ENCODE results near the gene ATP2A3. TPM values are rescaled to one million over a fixed set of nuclear protein-coding genes. Genes with fewer than 3 reads are reported as not detected.

The ATP2A3 gene
- total RNA-seq, 2 donors from 2014 or later, result 108 to 109 TPM

GRCh38 chr17:3976675-3977171 lies 12.5 kb upstream of the ATP2A3 start:
- no peak for DNase-seq
- H3K4me1 Mint-ChIP-seq (ENCODE audit: low read depth), result peaks cover 16% of the 10 kb centered on the region
- peaks cover 6% of the 10 kb centered on the region in 2 donors for H3K36me3 Mint-ChIP-seq (ENCODE audit: insufficient read depth in 2 of 2)
- no peak overlapping the region for H3K27ac Mint-ChIP-seq
- no peak overlapping the region for H3K4me3 Mint-ChIP-seq
- ATAC-seq (replicated peaks in 1 of 2), result no peak
- H3K27me3 Mint-ChIP-seq (ENCODE audit: low read depth), result no peaks in the 10 kb centered on the region
- peaks cover 6 to 8% of the 10 kb centered on the region in 2 donors for H3K9me3 Mint-ChIP-seq

DNA sequence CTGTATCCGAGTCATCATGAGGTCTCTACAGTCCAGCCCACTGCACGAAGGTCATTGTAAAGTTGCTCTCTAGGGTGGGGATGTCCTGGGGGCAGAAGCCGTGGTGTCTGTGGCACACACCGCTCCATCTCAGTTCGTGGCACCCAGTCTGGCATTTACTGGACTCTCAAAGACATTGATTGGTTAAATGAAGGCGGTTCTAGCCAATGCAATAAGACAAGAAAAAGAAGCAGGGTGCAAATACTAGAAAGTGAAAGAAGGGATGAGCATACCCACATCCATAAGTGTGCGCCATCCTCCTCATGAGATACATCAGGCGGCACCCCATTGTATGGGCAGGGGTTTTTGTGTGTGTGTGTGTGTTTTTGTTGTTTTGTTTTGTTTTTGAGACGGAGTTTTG lies 10.7 kb upstream of the ATP2A3 start:
- peaks cover 6% of the 10 kb centered on the region in 2 donors for H3K36me3 Mint-ChIP-seq (ENCODE audit: insufficient read depth in 2 of 2)
- peaks cover 6 to 8% of the 10 kb centered on the region in 2 donors for H3K9me3 Mint-ChIP-seq
- peaks cover 16% of the 10 kb centered on the region for H3K4me1 Mint-ChIP-seq (ENCODE audit: low read depth)
- DNase-seq (no peak), ATAC-seq (replicated peaks in 1 of 2) (no peak)
- no peaks in the 10 kb centered on the region for H3K27me3 Mint-ChIP-seq (ENCODE audit: low read depth)
- H3K27ac Mint-ChIP-seq, result no peak overlapping the region
- H3K4me3 Mint-ChIP-seq, result no peak overlapping the region

DNA sequence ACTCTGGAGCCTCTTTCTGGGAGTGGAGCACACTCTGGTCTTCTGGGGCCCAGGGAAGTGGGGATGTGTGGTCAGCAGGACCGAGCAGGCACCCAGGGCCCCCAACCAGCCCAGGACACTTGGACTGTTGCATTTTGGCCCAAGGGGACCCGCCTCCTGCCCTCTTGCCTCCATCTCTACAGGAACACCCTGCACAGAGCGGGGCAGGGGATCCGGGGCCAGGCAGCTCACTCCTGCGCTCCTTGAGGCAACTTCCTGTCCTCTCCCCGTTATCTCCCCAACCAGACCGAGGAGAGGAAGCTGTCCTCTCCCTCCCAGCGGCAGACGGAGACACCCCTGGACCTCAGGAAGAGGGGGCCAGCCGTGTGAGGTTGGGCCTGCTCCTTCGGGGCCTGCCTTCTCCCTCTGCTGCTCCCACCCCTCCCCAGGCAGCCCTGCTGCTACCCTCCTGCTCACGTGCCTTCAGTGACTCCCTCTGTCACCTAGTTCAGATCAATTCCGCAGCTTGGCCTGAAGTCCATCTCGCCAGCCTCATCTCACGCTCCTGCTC lies 10.0 kb upstream of the ATP2A3 start:
- H3K27me3 Mint-ChIP-seq (ENCODE audit: low read depth), result no peaks in the 10 kb centered on the region
- H3K36me3 Mint-ChIP-seq (ENCODE audit: insufficient read depth in 2 of 2), result peaks cover 6% of the 10 kb centered on the region in 2 donors
- peaks cover 6 to 8% of the 10 kb centered on the region in 2 donors for H3K9me3 Mint-ChIP-seq
- no peak for DNase-seq
- H3K4me1 Mint-ChIP-seq (ENCODE audit: low read depth), result peaks cover 16% of the 10 kb centered on the region
- no peak overlapping the region for H3K4me3 Mint-ChIP-seq
- H3K27ac Mint-ChIP-seq, result no peak overlapping the region
- ATAC-seq (replicated peaks in 1 of 2), result no peak

DNA sequence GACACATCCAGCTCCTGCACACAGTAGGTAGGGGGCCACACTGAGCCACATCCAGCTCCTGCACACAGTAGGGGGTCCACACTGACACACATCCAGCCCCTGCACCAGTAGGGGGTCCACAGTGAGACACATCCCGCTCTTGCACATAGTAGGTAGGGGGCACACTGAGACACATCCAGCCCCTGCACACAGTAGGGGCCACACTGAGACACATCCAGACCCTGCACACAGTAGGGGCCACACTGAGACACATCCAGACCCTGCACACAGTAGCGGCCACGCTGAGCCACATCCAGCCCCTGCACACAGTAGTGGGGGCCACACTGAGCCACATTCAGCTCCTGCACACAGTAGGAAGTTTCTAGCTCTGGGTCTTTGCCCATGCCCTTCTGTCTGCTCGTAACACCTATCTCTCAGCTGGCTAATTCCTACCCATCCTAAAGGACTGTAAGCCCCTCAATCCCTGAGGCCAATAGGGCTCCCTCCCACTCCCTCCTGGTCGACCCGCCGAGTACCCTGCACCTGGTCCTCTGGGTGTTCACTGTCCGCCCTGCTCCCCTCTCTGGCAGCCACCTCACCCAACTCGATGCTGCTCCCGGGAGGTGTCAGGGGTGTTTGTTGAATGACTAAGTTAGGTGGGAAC lies 9.4 kb upstream of the ATP2A3 start:
- H3K4me3 Mint-ChIP-seq, result no peak overlapping the region
- no peak for ATAC-seq (replicated peaks in 1 of 2)
- DNase-seq, result no peak
- H3K9me3 Mint-ChIP-seq, result peaks cover 6 to 8% of the 10 kb centered on the region in 2 donors
- no peaks in the 10 kb centered on the region for H3K27me3 Mint-ChIP-seq (ENCODE audit: low read depth)
- peaks cover 6% of the 10 kb centered on the region in 2 donors for H3K36me3 Mint-ChIP-seq (ENCODE audit: insufficient read depth in 2 of 2)
- H3K27ac Mint-ChIP-seq, result no peak overlapping the region
- peaks cover 21% of the 10 kb centered on the region for H3K4me1 Mint-ChIP-seq (ENCODE audit: low read depth)

GRCh38 chr17:3972931-3973330 lies 8.7 kb upstream of the ATP2A3 start:
- Mint-ChIP-seq H3K27me3 (ENCODE audit: low read depth) (no peaks in the 10 kb centered on the region), H3K9me3 (peaks cover 6 to 8% of the 10 kb centered on the region in 2 donors), H3K4me3 (peak overlapping the region; percentile 54 to 55), H3K4me1 (ENCODE audit: low read depth) (peaks cover 23% of the 10 kb centered on the region), H3K36me3 (ENCODE audit: insufficient read depth in 2 of 2) (peaks cover 6% of the 10 kb centered on the region in 2 donors), H3K27ac (no peak overlapping the region)
- ATAC-seq (replicated peaks in 1 of 2) (no peak), DNase-seq (no peak)

DNA sequence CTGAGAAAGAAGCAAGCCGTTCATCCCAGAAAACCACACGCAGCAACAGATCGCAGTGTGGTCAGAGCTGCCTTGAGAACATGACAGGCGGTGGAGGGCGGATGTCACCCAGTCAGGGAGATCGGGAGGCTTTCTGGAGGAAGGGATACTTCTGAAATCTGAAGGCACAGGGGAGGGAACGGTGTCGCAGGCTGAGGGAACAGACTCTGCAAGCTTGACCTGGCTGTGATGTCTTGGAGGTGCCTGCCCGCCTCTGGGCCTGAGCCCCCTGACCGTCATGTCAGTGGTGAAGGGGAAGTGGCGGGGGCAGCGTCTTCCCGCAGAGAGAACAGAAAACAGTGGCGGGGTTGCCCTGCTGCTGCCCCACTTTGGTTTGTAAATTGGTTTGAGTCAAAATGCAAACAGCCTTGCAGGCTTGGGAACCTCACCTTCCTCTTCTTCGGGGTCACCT lies 8.1 kb upstream of the ATP2A3 start:
- Mint-ChIP-seq H3K27me3 (ENCODE audit: low read depth) (no peaks in the 10 kb centered on the region), H3K36me3 (ENCODE audit: insufficient read depth in 2 of 2) (peaks cover 6% of the 10 kb centered on the region in 2 donors), H3K4me1 (ENCODE audit: low read depth) (peaks cover 23% of the 10 kb centered on the region), H3K27ac (no peak overlapping the region), H3K9me3 (peaks cover 6 to 8% of the 10 kb centered on the region in 2 donors), H3K4me3 (peak overlapping the region; percentile 54 to 55)
- peak in 1 of 2 donors; percentile 44 for ATAC-seq (replicated peaks in 1 of 2)
- no peak for DNase-seq

GRCh38 chr17:3970668-3971067 lies 6.4 kb upstream of the ATP2A3 start:
- H3K4me3 Mint-ChIP-seq, result no peak overlapping the region
- DNase-seq, result no peak
- no peak overlapping the region for H3K27ac Mint-ChIP-seq
- H3K27me3 Mint-ChIP-seq (ENCODE audit: low read depth), result no peaks in the 10 kb centered on the region
- ATAC-seq (replicated peaks in 1 of 2), result no peak
- peaks cover 23% of the 10 kb centered on the region for H3K4me1 Mint-ChIP-seq (ENCODE audit: low read depth)
- peaks cover 6 to 8% of the 10 kb centered on the region in 2 donors for H3K9me3 Mint-ChIP-seq
- peaks cover 6% of the 10 kb centered on the region in 2 donors for H3K36me3 Mint-ChIP-seq (ENCODE audit: insufficient read depth in 2 of 2)

DNA sequence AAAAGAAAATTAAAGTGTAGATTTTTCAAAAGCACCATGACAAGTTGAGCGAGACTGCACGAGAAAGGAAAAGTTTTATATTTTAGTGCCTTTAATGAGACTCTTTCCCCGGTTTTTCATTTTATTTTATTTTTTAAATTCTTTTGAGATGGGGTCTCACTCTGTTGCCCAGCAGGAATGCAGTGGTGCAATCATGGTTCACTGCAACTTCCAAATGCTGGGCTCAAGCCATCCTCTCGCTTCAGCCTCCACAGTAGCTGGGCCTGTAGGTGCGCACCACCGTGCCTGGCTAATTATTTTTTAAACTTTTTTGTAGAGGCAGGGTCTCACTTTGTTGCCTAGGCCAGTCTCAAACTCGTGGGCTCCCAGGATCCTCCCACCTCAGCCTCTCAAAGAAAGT lies 5.7 kb upstream of the ATP2A3 start:
- H3K27ac Mint-ChIP-seq, result no peak overlapping the region
- H3K27me3 Mint-ChIP-seq (ENCODE audit: low read depth), result no peaks in the 10 kb centered on the region
- no peak overlapping the region for H3K4me3 Mint-ChIP-seq
- DNase-seq (no peak), ATAC-seq (replicated peaks in 1 of 2) (no peak)
- peaks cover 5% of the 10 kb centered on the region in 2 donors for H3K36me3 Mint-ChIP-seq (ENCODE audit: insufficient read depth in 2 of 2)
- H3K4me1 Mint-ChIP-seq (ENCODE audit: low read depth), result peaks cover 30% of the 10 kb centered on the region
- peaks cover 5% of the 10 kb centered on the region in 2 donors for H3K9me3 Mint-ChIP-seq

GRCh38 chr17:3968886-3969524 lies 4.8 kb upstream of the ATP2A3 start:
- DNase-seq, result peak in 1 of 2 donors; percentile 17
- Mint-ChIP-seq H3K4me1 (ENCODE audit: low read depth) (peaks cover 31% of the 10 kb centered on the region), H3K36me3 (ENCODE audit: insufficient read depth in 2 of 2) (no peaks in the 10 kb centered on the region), H3K27me3 (ENCODE audit: low read depth) (no peaks in the 10 kb centered on the region), H3K9me3 (no peaks in the 10 kb centered on the region), H3K27ac (no peak overlapping the region), H3K4me3 (peak overlapping the region in 1 of 2 donors; percentile 10)
- peak in 1 of 2 donors; percentile 25 for ATAC-seq (replicated peaks in 1 of 2)

DNA sequence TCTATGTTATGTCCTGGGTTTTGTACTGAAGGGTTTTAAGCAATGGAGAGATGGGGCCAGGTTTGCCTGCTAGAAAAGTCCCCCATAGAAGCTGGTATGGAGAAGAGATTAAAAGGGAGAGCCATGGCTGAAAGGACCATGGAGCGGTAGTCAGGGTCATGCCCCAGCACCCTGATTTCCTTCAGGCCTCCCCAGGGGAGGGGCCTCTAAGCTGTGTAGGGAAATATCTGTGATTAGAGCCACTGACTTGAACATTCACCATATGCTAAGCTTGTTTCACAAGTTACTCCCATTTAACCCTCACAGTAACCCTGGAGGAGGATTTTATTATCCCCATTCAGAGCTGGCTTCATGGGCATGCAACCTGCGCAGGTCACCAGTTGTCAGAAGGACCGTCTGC lies 3.8 kb upstream of the ATP2A3 start:
- peaks cover 31% of the 10 kb centered on the region for H3K4me1 Mint-ChIP-seq (ENCODE audit: low read depth)
- no peak for DNase-seq
- H3K36me3 Mint-ChIP-seq (ENCODE audit: insufficient read depth in 2 of 2), result no peaks in the 10 kb centered on the region
- H3K4me3 Mint-ChIP-seq, result no peak overlapping the region
- no peaks in the 10 kb centered on the region for H3K27me3 Mint-ChIP-seq (ENCODE audit: low read depth)
- H3K27ac Mint-ChIP-seq, result no peak overlapping the region
- no peaks in the 10 kb centered on the region for H3K9me3 Mint-ChIP-seq
- no peak for ATAC-seq (replicated peaks in 1 of 2)

DNA sequence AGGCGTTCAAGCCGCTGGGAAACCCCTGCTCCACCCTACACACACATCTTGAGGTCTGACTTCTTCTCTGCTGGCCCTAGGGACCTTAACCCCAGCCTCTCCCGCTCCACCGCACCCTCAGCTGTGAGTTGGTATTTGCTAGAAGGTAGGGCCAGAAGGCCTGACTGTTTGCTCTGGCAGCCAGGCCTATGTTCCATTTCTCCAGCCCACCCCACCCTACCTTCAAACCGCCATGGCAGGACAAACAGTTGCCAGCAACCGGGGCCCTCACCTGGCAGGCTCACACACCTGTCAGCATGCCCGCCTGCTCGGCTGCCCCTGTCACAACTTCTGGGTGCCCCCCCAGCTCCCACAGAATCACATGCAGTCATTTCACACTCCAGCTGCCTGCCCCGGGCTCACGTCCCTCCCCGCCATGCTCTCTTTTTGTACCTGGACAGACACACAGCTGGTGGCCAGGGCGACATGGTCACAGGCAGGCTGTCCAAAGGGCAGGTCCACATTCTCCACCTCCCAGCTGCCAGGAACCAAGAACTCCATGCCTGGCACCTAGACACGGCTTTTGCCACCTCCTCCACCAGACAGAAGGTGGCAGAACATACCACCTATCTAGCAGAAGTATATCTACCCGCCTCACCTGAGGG lies 2.6 kb upstream of the ATP2A3 start:
- ATAC-seq (replicated peaks in 1 of 2), result no peak
- DNase-seq, result no peak
- Mint-ChIP-seq H3K4me3 (peak overlapping the region; percentile 49), H3K27me3 (ENCODE audit: low read depth) (no peaks in the 10 kb centered on the region), H3K27ac (peak overlapping the region; percentile 42), H3K4me1 (ENCODE audit: low read depth) (peaks cover 31% of the 10 kb centered on the region), H3K9me3 (no peaks in the 10 kb centered on the region), H3K36me3 (ENCODE audit: insufficient read depth in 2 of 2) (no peaks in the 10 kb centered on the region)

DNA sequence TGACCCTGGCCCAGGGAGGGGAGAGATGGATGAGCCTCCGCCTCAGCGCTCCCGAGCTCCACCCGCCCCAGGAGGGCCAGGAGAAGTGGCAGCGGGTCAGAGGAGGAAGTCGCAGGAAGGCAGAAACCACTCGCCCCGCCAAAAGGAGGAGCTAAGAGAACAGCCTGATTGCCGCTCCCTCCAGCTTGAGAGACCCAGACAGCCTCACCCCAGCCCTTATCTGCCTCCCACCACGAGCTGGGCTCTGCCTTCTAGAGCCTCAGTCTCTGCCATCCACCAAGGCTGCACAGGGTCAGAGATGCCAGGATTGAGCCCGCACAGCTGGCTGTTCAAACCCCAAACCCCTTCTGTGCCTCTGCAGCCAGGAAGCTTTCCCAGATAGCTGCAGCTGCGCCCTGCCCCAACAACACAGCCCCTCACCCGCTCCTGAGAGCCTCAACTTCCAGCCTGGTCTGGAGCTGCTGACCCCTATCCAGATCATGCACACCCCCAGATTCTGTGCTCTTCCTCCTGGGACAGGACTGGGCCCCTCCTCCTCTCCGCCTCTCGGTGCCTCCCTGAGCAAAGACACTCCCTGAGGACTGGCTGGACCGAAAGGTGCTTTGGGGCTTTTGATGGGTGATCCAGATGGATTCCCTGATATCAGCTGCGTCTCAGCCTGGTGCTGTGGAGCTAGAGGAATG lies 1.0 kb upstream of the ATP2A3 start:
- Mint-ChIP-seq H3K9me3 (no peaks in the 10 kb centered on the region), H3K4me3 (peak overlapping the region; percentile 86 to 88), H3K4me1 (ENCODE audit: low read depth) (peaks cover 46% of the 10 kb centered on the region), H3K36me3 (ENCODE audit: insufficient read depth in 2 of 2) (peaks cover 0 to 1% of the 10 kb centered on the region in 2 donors), H3K27me3 (ENCODE audit: low read depth) (no peaks in the 10 kb centered on the region), H3K27ac (peak overlapping the region; percentile 54)
- ATAC-seq (replicated peaks in 1 of 2) (peak; percentile 64), DNase-seq (peak; percentile 76 to 79)
